Gastrocnemius medialis (tissue), 4 donors: ENCODE measurements around the gene SPATS2L. TPM values are rescaled to one million over a fixed set of nuclear protein-coding genes. Genes with fewer than 3 reads are reported as not detected.

ENCODE experiments used
- ATAC-seq, 2 donors: fragments of 150-250 bp; one replicate each; pipeline ENCODE4 v1.9.1; 2016
- DNase-seq, 2 donors: peaks; one replicate each; pipeline ENCODE4 v3.0.0-alpha.2; 2019
- H3K27ac ChIP-seq, 4 donors: fragments of 200-600 bp; sonication (generic); 1 replicate in 1 of 4; 2 replicates in 3 of 4; pipeline ENCODE4 v1.5.1; 2016 to 2018; ENCODE audit warnings: mild to moderate bottlenecking in 2 of 4, moderate library complexity in 1 of 4
- H3K27me3 ChIP-seq, 3 donors: fragments of 200-600 bp; sonication (generic) in 2 of 3; 1 replicate in 1 of 3; 2 replicates in 2 of 3; pipeline versions ENCODE4 v1.5.1 to v1.6.0; 2016 to 2019; ENCODE audit warnings: mild to moderate bottlenecking in 1 of 3, moderate library complexity in 1 of 3
- H3K36me3 ChIP-seq, 2 donors: fragments of 200-600 bp; sonication (generic) in 1 of 2; one replicate each; pipeline ENCODE4 v1.5.1; 2017 to 2018
- H3K4me1 ChIP-seq, 2 donors: fragments of 200-600 bp; sonication (generic) in 1 of 2; one replicate each; pipeline ENCODE4 v1.5.1; 2016 to 2017; ENCODE audit warnings: mild to moderate bottlenecking in 2 of 2
- H3K4me3 ChIP-seq, 4 donors: fragments of 200-600 bp; sonication (generic) in 3 of 4; 1 replicate in 1 of 4; 2 replicates in 3 of 4; pipeline ENCODE4 v1.5.1; 2016 to 2019; ENCODE audit warnings: mild to moderate bottlenecking in 2 of 4
- H3K9me3 ChIP-seq, 3 donors: fragments of 200-600 bp; sonication (generic) in 2 of 3; 1 replicate in 1 of 3; 2 replicates in 2 of 3; pipeline ENCODE4 v1.5.1; 2016 to 2019
- POLR2A ChIP-seq, 2 donors: fragments of 450-650 bp; IDR thresholded peaks; one replicate each; pipeline ENCODE4 v1.6.1; 2017; ENCODE audit warnings: antibody characterized with exemption in 2 of 2, mild to moderate bottlenecking in 2 of 2, moderate library complexity in 2 of 2
- in situ Hi-C, 4 donors: fragments of 200-750 bp; cut with MboI; loops; one replicate each; pipeline versions ENCODE4 v1.15.0 to v1.8.0; 2017; ENCODE audit warnings: low sequenced_read_pairs in 4 of 4
- intact Hi-C: fragments of 100-400 bp; cut with DNase I; formaldehyde crosslinking; loops from one replicate; pipeline ENCODE4 v1.15.1; 2023; ENCODE audit warnings: low total_unique reads
- total RNA-seq, 4 donors: library from RNA; depleted of rRNA; stranded (reverse); fragments of >200 nt; gene quantifications; one replicate each; pipeline versions ENCODE4 v1.1.0 to v1.2.3, GENCODE V29; 2016
- TF ChIP-seq, protein P1 (sequence below), 5 experiments: fragments of 450-650 bp in 3 of 5; fragments of 200-600 bp in 2 of 5; sonication (generic) in 2 of 5; IDR thresholded peaks in 4 of 5; conservative IDR thresholded peaks in 1 of 5; 1 replicate in 4 of 5; 2 replicates in 1 of 5; pipeline ENCODE4 v1.5.1; 2016 to 2019; ENCODE audit warnings: antibody characterized with exemption in 5 of 5, mild to moderate bottlenecking in 3 of 5, moderate library complexity in 3 of 5

Gene SPATS2L
- total RNA-seq, 4 donors from 2014 or later: 34.0 to 74.2 (median 52.3) TPM

- intact Hi-C loops: no loop called here
- in situ Hi-C loops: no loop called here
- H3K27ac ChIP-seq: no peak overlapping the region
- H3K27me3 ChIP-seq: no peaks in the 10 kb centered on the region
- H3K4me3 ChIP-seq: no peak overlapping the region
- H3K36me3 ChIP-seq: peaks cover 0 to 15% of the 10 kb centered on the region in 2 donors
- H3K9me3 ChIP-seq: no peaks in the 10 kb centered on the region
- TF ChIP-seq POLR2A (IDR thresholded peaks at IDR 0.05): no peak
- TF ChIP-seq, protein P1, sequence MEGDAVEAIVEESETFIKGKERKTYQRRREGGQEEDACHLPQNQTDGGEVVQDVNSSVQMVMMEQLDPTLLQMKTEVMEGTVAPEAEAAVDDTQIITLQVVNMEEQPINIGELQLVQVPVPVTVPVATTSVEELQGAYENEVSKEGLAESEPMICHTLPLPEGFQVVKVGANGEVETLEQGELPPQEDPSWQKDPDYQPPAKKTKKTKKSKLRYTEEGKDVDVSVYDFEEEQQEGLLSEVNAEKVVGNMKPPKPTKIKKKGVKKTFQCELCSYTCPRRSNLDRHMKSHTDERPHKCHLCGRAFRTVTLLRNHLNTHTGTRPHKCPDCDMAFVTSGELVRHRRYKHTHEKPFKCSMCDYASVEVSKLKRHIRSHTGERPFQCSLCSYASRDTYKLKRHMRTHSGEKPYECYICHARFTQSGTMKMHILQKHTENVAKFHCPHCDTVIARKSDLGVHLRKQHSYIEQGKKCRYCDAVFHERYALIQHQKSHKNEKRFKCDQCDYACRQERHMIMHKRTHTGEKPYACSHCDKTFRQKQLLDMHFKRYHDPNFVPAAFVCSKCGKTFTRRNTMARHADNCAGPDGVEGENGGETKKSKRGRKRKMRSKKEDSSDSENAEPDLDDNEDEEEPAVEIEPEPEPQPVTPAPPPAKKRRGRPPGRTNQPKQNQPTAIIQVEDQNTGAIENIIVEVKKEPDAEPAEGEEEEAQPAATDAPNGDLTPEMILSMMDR (IDR thresholded peaks at IDR 0.05 in 4 of 5, conservative IDR thresholded peaks at IDR 0.05 in 1 of 5): no peak
- DNase-seq (no peak), ATAC-seq (no peak)
- no peaks in the 10 kb centered on the region for H3K4me1 ChIP-seq
Observed at GRCh38 chr2:200422532-200423261, 116.2 kb downstream of the SPATS2L start.

DNA sequence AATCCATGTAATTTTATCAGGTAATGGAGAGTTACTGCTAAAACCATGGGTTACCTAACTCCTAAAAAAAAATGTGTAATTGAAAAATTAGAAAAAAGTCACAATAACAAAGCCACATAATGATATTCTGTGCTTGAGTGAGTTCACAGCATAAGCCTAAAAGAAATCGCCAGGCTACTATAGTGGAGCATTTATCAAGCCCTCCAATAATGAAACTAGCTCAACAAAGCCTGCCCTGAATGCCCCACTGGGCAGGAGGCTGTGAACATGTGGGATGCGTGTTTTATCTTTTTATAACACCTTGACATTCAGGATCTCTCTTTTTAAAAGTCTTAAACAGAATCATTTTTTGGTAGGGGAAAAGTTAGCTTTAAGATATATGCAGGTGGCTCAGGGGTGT lies 117.0 kb downstream of the SPATS2L start:
- no peak for ATAC-seq
- TF ChIP-seq POLR2A (IDR thresholded peaks at IDR 0.05): no peak
- intact Hi-C loops (no loop called here), in situ Hi-C loops (no loop called here)
- Histone ChIP-seq H3K27ac (no peak overlapping the region), H3K4me1 (no peaks in the 10 kb centered on the region), H3K27me3 (no peaks in the 10 kb centered on the region), H3K9me3 (no peaks in the 10 kb centered on the region), H3K36me3 (peaks cover 0 to 15% of the 10 kb centered on the region in 2 donors), H3K4me3 (no peak overlapping the region)
- no peak for DNase-seq

GRCh38 chr2:200425026-200425821 lies 118.7 kb downstream of the SPATS2L start:
- intact Hi-C loops: no loop called here
- ATAC-seq: no peak
- H3K27me3 ChIP-seq: no peaks in the 10 kb centered on the region
- no peak overlapping the region for H3K27ac ChIP-seq
- H3K4me3 ChIP-seq: no peak overlapping the region
- no peaks in the 10 kb centered on the region for H3K9me3 ChIP-seq
- in situ Hi-C loops: no loop called here
- H3K4me1 ChIP-seq: no peaks in the 10 kb centered on the region
- TF ChIP-seq, protein P1 (IDR thresholded peaks at IDR 0.05 in 4 of 5, conservative IDR thresholded peaks at IDR 0.05 in 1 of 5): no peak
- no peak for TF ChIP-seq POLR2A (IDR thresholded peaks at IDR 0.05)
- no peak for DNase-seq
- H3K36me3 ChIP-seq: peaks cover 0 to 3% of the 10 kb centered on the region in 2 donors

DNA sequence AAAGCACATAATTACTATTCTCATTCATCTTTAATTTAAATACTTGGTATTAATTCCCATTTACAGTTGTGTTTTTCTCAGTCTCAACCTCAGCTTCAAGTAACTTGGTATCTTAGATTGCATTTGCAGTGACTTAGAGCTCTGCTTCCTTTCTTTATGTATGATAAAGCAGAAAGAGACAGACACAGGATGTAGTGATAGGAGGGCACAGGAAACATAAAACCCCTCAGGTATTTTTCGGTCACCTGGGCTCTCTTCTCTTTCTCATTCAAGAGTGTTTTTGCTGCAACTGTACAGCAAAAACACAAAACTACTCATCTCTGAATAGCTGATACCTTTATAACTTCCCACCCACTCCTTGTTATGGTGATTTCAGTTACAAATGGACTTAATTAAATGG lies 120.3 kb downstream of the SPATS2L start:
- ATAC-seq (no peak), DNase-seq (no peak)
- in situ Hi-C loops: no loop called here
- intact Hi-C loops: no loop called here
- Histone ChIP-seq H3K4me1 (no peaks in the 10 kb centered on the region), H3K36me3 (no peaks in the 10 kb centered on the region), H3K9me3 (no peaks in the 10 kb centered on the region), H3K4me3 (no peak overlapping the region), H3K27me3 (no peaks in the 10 kb centered on the region), H3K27ac (no peak overlapping the region)
- no peak for TF ChIP-seq POLR2A (IDR thresholded peaks at IDR 0.05)
- TF ChIP-seq, protein P1 (IDR thresholded peaks at IDR 0.05 in 4 of 5, conservative IDR thresholded peaks at IDR 0.05 in 1 of 5): no peak

- Histone ChIP-seq H3K27ac (no peak overlapping the region), H3K36me3 (no peaks in the 10 kb centered on the region), H3K4me1 (no peaks in the 10 kb centered on the region), H3K27me3 (no peaks in the 10 kb centered on the region), H3K4me3 (no peak overlapping the region), H3K9me3 (no peaks in the 10 kb centered on the region)
- intact Hi-C loops (no loop called here), in situ Hi-C loops (no loop called here)
- no peak for TF ChIP-seq POLR2A (IDR thresholded peaks at IDR 0.05)
- TF ChIP-seq, protein P1 (IDR thresholded peaks at IDR 0.05 in 4 of 5, conservative IDR thresholded peaks at IDR 0.05 in 1 of 5): no peak
- DNase-seq: no peak
- ATAC-seq: no peak
Observed at GRCh38 chr2:200428961-200429665, 122.6 kb downstream of the SPATS2L start.
